ENCODE measurements around the gene ATG7.
"Not testable (repeated sequence)": the region's sequence is repeated elsewhere in the genome, so short reads cannot be mapped to it uniquely, and the experiment has no call there.

ATG7 gene

GRCh38 chr3:11593318-11594034, 321.3 kb downstream of the ATG7 start:
- Histone ChIP-seq H3K4me3 (replicated peaks; ENCODE audit: insufficient read depth, low read length) (no peak overlapping the region), H3K27me3 (ENCODE audit: insufficient read depth, poor library complexity, severe bottlenecking) (no peaks in the 10 kb centered on the region), H3K27ac (replicated peaks) (no peak overlapping the region)
- no peak for DNase-seq (ENCODE audit: low read depth in 1 of 2, low spot score in 1 of 2)
- TF ChIP-seq GABPA (IDR thresholded peaks at IDR 0.05; ENCODE audit: low read depth): no peak
- no peak for TF ChIP-seq POLR2AphosphoS5 (IDR thresholded peaks at IDR 0.05; ENCODE audit: low read depth)

GRCh38 chr3:11595024-11595423, 322.8 kb downstream of the ATG7 start:
- not testable (repeated sequence) for H3K27me3 ChIP-seq (ENCODE audit: insufficient read depth, poor library complexity, severe bottlenecking); H3K27ac ChIP-seq (replicated peaks); DNase-seq (ENCODE audit: low read depth in 1 of 2, low spot score in 1 of 2); H3K4me3 ChIP-seq (replicated peaks; ENCODE audit: insufficient read depth, low read length)

- TF ChIP-seq POLR2AphosphoS5 (IDR thresholded peaks at IDR 0.05; ENCODE audit: low read depth): no peak
- TF ChIP-seq CTCF (IDR thresholded peaks at IDR 0.05; ENCODE audit: insufficient read depth, low read length): no peak
- no peak for TF ChIP-seq SPI1 (IDR thresholded peaks at IDR 0.05; ENCODE audit: borderline replicate concordance, low read depth)
- TF ChIP-seq REST (IDR thresholded peaks at IDR 0.05; ENCODE audit: insufficient replicate concordance, low read depth): no peak
- no peak for TF ChIP-seq GABPA (IDR thresholded peaks at IDR 0.05; ENCODE audit: low read depth)
- H3K27me3 ChIP-seq (ENCODE audit: insufficient read depth, poor library complexity, severe bottlenecking): no peaks in the 10 kb centered on the region
- no peak for DNase-seq (ENCODE audit: low read depth in 1 of 2, low spot score in 1 of 2)
- no peak overlapping the region for H3K27ac ChIP-seq (replicated peaks)
- no peak overlapping the region for H3K4me3 ChIP-seq (replicated peaks; ENCODE audit: insufficient read depth, low read length)
Observed at GRCh38 chr3:11596387-11596786, 324.2 kb downstream of the ATG7 start.

GRCh38 chr3:11600501-11601282, 328.5 kb downstream of the ATG7 start:
- Histone ChIP-seq H3K27ac (replicated peaks) (no peak overlapping the region), H3K4me3 (replicated peaks; ENCODE audit: insufficient read depth, low read length) (no peak overlapping the region), H3K27me3 (ENCODE audit: insufficient read depth, poor library complexity, severe bottlenecking) (no peaks in the 10 kb centered on the region)
- no peak for DNase-seq (ENCODE audit: low read depth in 1 of 2, low spot score in 1 of 2)
- TF ChIP-seq GABPA (IDR thresholded peaks at IDR 0.05; ENCODE audit: low read depth) (no peak), REST (IDR thresholded peaks at IDR 0.05; ENCODE audit: insufficient replicate concordance, low read depth) (no peak), POLR2AphosphoS5 (IDR thresholded peaks at IDR 0.05; ENCODE audit: low read depth) (no peak), SPI1 (IDR thresholded peaks at IDR 0.05; ENCODE audit: borderline replicate concordance, low read depth) (no peak), CTCF (IDR thresholded peaks at IDR 0.05; ENCODE audit: insufficient read depth, low read length) (no peak)

All from HL-60 (cell line).